GM18520 (cell line): Measurements from ENCODE around the gene GTPBP3.
A peak's percentile ranks its signal among the peaks of the same experiment; 100 is the strongest.

Experiments
- ATAC-seq: cut with Tn5 transposase; IDR thresholded peaks from one replicate; pipeline ENCODE4 v1.9.1; 2021; ENCODE audit not compliant: unreplicated experiment

GTPBP3 gene

DNA sequence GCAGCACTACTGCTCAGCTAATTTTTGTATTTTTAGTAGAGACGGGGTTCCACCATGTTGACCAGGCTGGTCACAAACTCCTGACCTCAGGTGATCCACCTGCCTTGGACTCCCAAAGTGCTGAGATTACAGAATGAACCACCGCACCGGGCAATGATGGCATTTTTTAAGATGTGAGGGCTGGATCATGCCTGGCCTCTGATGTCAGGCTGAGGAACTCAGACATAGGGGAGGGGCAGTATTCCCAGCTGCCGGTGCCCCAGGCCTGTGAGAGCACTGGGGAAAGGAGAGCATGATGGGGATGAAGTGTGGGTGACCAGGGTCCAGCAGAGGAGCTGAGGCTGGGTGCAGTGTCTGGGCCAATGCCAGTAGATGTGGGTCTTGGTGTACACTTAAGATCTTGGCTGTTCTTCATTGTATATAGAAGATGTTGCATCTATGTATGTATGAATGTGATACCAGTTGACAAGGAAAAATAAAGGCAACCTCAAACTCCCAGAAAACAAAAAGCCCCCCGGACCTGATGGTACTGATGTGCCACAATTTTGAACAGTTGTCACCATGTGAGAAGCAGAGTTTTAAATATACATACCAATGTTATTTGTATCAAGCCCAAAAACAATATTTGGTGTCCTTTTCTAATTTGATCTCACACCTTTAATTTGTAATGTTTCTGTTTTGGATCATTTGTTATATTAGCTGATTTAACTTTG lies 43.2 kb downstream of the GTPBP3 start:
- ATAC-seq, result no peak

DNA sequence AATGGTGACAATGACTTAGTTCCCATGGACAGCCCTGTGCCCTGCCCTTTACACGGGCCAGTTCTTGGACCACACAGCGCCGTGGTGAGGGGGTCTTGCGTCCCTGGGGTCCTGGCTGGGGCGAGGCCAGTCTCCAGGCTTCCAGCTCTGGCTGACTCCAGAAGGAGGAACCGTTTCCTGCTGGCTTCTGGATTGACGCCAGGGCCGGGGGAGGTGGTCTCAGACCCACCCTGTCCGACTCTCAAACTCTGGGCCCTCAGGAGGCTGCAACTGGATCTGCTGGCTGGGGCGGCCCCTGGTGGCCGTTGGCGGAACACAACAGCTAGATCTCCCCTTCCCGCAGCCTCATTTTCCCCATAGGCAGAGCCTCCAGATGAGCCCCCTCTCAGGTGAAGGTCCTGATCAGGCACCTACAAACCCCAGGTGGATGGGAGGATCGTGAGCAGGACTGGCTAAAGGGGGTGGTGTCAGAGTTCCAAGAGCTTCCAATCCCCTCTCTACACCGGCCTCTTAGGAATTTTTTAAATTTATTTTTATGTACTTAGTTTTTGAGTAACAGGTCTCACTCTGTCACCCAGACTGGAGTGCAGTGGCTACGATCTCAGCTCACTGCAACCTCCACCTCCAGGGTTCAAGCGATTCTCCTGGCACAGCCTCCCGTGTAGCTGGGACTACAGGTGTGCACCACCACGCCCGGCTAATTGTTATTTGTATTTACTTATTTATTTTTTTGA lies 48.7 kb downstream of the GTPBP3 start:
- ATAC-seq, result no peak

DNA sequence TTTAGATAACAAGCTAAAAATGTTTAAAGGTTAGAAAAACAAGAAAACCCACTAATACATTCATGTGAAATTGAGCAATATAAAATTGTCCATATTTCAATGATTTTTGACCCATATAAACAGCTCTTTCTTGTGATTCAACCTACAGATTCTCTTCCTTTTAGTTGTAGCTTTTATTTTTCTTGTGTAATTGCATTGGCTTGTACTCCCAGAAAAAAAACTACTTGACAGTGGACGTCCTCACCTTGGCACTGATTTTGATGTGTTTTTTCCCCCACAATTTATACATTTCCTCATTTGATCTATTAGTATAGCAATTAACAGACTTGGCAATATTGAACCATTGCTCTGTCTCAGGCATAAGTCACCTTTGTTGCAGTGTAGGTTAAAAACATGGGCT lies 51.9 kb downstream of the GTPBP3 start:
- ATAC-seq, result no peak

DNA sequence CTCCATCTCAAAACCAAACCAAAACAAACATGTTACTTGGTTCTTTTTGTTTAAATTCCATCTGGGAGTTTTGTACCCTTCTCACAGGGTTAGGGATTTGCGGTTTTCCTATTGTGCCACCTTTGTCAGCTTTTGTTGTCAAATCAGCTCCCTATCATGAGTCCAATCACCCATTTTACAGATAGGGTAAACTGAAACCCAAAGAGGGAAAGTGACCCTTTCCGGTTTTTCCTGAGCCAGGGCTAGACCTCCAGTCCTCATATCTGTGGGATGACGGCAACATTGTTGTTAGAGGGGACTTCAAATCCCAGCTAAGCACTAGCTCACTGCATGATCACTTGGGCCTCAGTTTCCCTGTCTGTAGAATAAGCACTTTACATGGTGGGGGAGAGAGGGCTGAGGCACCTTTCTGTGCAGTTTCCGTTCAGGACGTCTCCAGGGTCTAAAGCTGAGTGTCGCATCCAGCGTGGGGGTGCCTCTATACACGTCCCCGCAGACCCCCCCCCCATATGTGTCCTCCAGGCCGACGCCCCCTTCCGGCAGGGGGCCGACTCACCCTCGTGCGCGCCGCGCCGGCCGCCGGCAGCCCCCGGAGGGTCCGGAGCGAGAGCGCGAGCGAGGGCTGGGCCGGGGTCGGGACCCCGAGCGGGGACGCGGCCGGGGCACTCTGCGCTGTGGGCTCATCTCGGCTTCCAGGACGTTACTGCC lies 52.8 kb downstream of the GTPBP3 start:
- ATAC-seq, result no peak

DNA sequence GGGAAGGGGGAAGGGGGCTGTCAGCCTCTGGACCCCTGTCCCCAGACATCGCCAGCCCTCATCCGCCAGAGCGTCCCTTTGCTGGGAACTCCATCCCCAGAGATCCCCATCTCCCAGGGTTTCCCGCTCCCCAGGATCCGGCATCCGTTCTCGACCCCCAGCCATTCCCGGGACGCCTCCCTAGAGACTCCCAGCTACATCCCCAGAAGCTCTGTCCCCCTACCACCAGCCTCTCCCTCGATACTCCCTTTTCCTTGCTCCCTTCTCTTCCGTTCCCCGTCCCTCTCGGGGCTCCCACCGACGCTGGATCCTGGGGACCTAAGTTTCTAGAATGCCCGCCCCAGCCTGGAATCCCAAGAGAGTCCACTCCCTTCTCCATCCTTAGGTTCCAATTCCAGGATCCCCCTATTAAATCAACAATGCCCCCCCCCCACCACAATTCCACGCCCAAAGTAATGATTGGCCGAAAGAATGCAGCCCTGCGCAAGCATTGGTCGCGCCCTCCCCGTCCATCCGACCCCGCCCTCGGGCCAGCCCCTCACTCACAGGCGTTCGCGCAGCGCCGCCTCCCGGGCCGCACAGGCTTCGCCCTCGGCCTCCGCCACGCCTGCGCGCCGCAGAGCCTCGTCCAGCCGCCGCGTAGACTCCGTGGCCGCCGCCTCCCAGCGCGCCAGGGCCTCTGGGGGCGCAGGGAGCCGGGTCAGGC lies 53.5 kb downstream of the GTPBP3 start:
- ATAC-seq, result peak; percentile 93

DNA sequence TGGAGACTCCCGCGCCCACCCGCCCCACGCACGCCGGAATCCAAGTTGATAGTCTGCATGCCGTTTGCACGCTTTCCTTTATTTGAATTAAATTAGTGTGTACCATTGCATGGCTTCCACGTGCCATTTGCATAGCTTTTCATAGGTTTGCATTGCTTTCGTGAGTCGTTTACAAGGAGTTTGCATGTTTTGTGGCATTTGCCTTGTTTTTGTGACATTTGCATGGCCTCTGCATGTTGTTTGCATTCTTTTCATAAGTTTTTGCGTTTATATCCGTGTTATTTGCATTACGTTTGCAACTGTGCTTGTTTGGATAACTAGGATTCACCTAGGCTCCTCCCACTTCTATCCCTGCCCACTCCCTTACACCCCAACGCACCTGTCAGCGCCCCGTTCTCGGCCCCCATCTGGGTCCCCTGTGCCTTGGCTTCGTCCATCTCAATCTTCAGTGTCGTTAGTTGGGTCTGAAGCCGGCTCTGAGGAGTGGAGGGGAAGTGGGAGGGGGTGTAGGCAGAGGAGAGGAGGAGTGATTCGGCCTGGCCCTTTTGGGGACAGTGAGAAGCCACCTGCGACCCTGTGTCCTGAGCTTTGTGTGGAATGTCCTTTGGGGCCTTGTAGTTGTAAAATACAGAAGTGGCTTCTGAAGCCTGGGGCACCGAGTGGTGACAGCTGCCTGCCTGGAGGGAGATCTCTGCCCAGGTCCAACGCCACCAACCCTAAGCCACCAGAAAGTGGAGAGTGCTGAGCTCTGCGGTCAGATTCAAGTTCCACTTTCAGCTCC lies 54.2 kb downstream of the GTPBP3 start:
- no peak for ATAC-seq
